K562 (cell line): ENCODE results near the gene NRROS. TPM values are rescaled to one million over a fixed set of nuclear protein-coding genes. Genes with fewer than 3 reads are reported as not detected.

Experiments used
- ATF1 ChIP-seq, 2 experiments: fragments of 450-650 bp in 1 of 2; IDR thresholded peaks; 2 replicates each; pipeline ENCODE4 v1.6.1; 2016; ENCODE audit warnings: missing compliant biosample characterization in 1 of 2, missing genetic modification characterization in 1 of 2
- CBFB ChIP-seq: sonication (generic); formaldehyde crosslinking; IDR thresholded peaks from 2 replicates; pipeline ENCODE4 v1.4.0; 2020; ENCODE audit warnings: mild to moderate bottlenecking, missing genetic modification reagents
- ELF4 ChIP-seq: fragments of 450-650 bp; formaldehyde crosslinking; IDR thresholded peaks from 2 replicates; pipeline ENCODE4 v1.4.0; 2022; ENCODE audit warnings: missing genetic modification characterization
- GATAD2A ChIP-seq: fragments of 450-650 bp; IDR thresholded peaks from 2 replicates; pipeline ENCODE4 v1.6.1; 2017
- GATAD2B ChIP-seq: fragments of 450-650 bp; IDR thresholded peaks from 2 replicates; pipeline ENCODE4 v1.6.1; 2017; ENCODE audit warnings: mild to moderate bottlenecking, borderline replicate concordance
- MAX ChIP-seq: sonication (generic); formaldehyde crosslinking; IDR thresholded peaks from 2 replicates; pipeline ENCODE4 v1.9.0; 2022; ENCODE audit warnings: mild to moderate bottlenecking, missing genetic modification reagents
- MGA ChIP-seq: fragments of 450-650 bp; IDR thresholded peaks from 2 replicates; pipeline ENCODE4 v1.6.1; 2016; ENCODE audit warnings: mild to moderate bottlenecking, moderate library complexity
- MIER1 ChIP-seq: fragments of 450-650 bp; IDR thresholded peaks from 2 replicates; pipeline ENCODE4 v1.6.1; 2016; ENCODE audit warnings: antibody characterized with exemption, mild to moderate bottlenecking, low read depth
- POLR2A ChIP-seq: fragments of 450-650 bp; conservative IDR thresholded peaks from 2 replicates; pipeline ENCODE4 v1.6.1; 2016
- SMARCA5 ChIP-seq: fragments of 450-650 bp; IDR thresholded peaks from 2 replicates; pipeline ENCODE4 v1.6.1; 2016
- THRAP3 ChIP-seq: fragments of 450-650 bp; IDR thresholded peaks from 2 replicates; pipeline ENCODE4 v1.6.1; 2016; ENCODE audit warnings: mild to moderate bottlenecking, inconsistent platforms, borderline replicate concordance
- ZBTB2 ChIP-seq: fragments of 450-650 bp; IDR thresholded peaks from 2 replicates; pipeline ENCODE4 v1.6.1; 2016; ENCODE audit warnings: antibody characterized with exemption
- ZFX ChIP-seq: sonication (generic); formaldehyde crosslinking; IDR thresholded peaks from 2 replicates; pipeline ENCODE4 v1.8.0; 2022; ENCODE audit warnings: mild to moderate bottlenecking, missing genetic modification reagents, moderate library complexity
- ZNF668 ChIP-seq: fragments of 250-450 bp; sonication (Bioruptor Pico); IDR thresholded peaks from 2 replicates; pipeline ENCODE4 v1.8.0; 2022; ENCODE audit warnings: mild to moderate bottlenecking, inconsistent platforms
- polyA plus RNA-seq, 8 experiments: library from polyadenylated mRNA; depleted of rRNA in 4 of 8; stranded (reverse) in 5 of 8; unstranded in 3 of 8; fragments of >200 nt; fragmentation: Nextera tagmentation in 2 of 8; fragmentation: Illumina TruSeq in 1 of 8; extraction: Ambion mirVana in 2 of 8; extraction: Trizol in 1 of 8; gene quantifications; 2 replicates each; pipeline versions ENCODE4 v1.2.1 to v1.2.3, GENCODE V29; 2011 to 2014; ENCODE audit warnings: inconsistent platforms in 1 of 8, missing spikeins in 1 of 8
- total RNA-seq, 7 experiments: library from RNA; depleted of rRNA in 6 of 7; stranded (reverse); fragments of >200 nt in 6 of 7; fragmentation: Illumina TruSeq in 2 of 7; extraction: Trizol in 2 of 7; gene quantifications; 2 replicates each; pipeline versions ENCODE4 v1.2.1 to v1.2.3, GENCODE V29; 2011 to 2021; ENCODE audit warnings: low replicate concordance in 1 of 7

NRROS gene
- total and polyA plus RNA-seq, 9 of the 15 experiments (the other 6 are each of a cell fraction or from before 2014, with no cell fraction given) = 0.34 to 13.8 (median 3.8) TPM

- TF ChIP-seq GATAD2A (peak; percentile 11; the same call in 1 of the 2 replicates), SMARCA5 (peak; percentile 22; the same call in 1 of the 2 replicates), POLR2A (no peak), ELF4 (no peak), THRAP3 (0 out of 2 replicates have a peak, but pooled peaks have one; percentile 45), MAX (CRISPR knock-in tag) (peak; percentile 77), MIER1 (0 out of 2 replicates have a peak, but pooled peaks have one; percentile 18), ZNF668 (CRISPR knock-in tag) (0 out of 2 replicates have a peak, but pooled peaks have one; percentile 8), CBFB (CRISPR knock-in tag) (peak; percentile 63; the same call in 1 of the 2 replicates), ZBTB2 (0 out of 2 replicates have a peak, but pooled peaks have one; percentile 11), MGA (peak; percentile 77), ZFX (CRISPR knock-in tag) (peak; percentile 47), ATF1 (CRISPR knock-in tag; IDR thresholded peaks at IDR 0.05) (no peak), ATF1 (tag; IDR thresholded peaks at IDR 0.05) (0 out of 2 replicates have a peak, but pooled peaks have one; percentile 41), GATAD2B (0 out of 2 replicates have a peak, but pooled peaks have one; percentile 12)
Measured at GRCh38 chr3:196640297-196641018, 964 bp downstream of the NRROS start (continued).
